Thyroid gland (tissue), 4 donors: ENCODE results near the gene CCL24.

Experiments
- CTCF ChIP-seq, 6 experiments: fragments of 200-600 bp in 3 of 6; fragments of 450-650 bp in 3 of 6; sonication (generic) in 3 of 6; IDR thresholded peaks; one replicate each; pipeline ENCODE4 v1.5.1; 2016 to 2019; ENCODE audit warnings: antibody characterized with exemption in 6 of 6, mild to moderate bottlenecking in 2 of 6, inconsistent platforms in 1 of 6, moderate library complexity in 1 of 6
- POLR2A ChIP-seq, 2 donors: fragments of 450-650 bp; IDR thresholded peaks; one replicate each; pipeline ENCODE4 v1.6.1; 2017; ENCODE audit warnings: antibody characterized with exemption in 2 of 2, mild to moderate bottlenecking in 2 of 2, moderate library complexity in 1 of 2

GRCh38 chr7:75809396-75809795 lies 4.2 kb downstream of the CCL24 start:
- no peak for TF ChIP-seq CTCF (IDR thresholded peaks at IDR 0.05)
- no peak for TF ChIP-seq POLR2A (IDR thresholded peaks at IDR 0.05)
